ENCODE results near the gene RYR2. TPM values are rescaled to one million over a fixed set of nuclear protein-coding genes. Genes with fewer than 3 reads are reported as not detected.

The RYR2 gene
- total and polyA plus RNA-seq, 9 of the 15 experiments (the other 6 are each of a cell fraction or from before 2014, with no cell fraction given): 0.03 to 0.42 (median 0.14) TPM

- Histone ChIP-seq H3K36me3 (ENCODE audit: control insufficient read depth, insufficient read depth, low read length) (no peaks in the 10 kb centered on the region), H3K4me1 (replicated peaks in 1 of 2; ENCODE audit: control insufficient read depth in 2 of 2, insufficient read depth in 2 of 2, low read length in 2 of 2) (no peaks in the 10 kb centered on the region), H3K79me2 (ENCODE audit: control insufficient read depth, insufficient read depth, low read length) (no peaks in the 10 kb centered on the region), H3K4me2 (ENCODE audit: insufficient read depth, low read length) (no peak overlapping the region), H3K4me3 (no peak overlapping the region), H3K9me3 (replicated peaks; ENCODE audit: control insufficient read depth, insufficient read depth, low read depth, low read length) (no peaks in the 10 kb centered on the region; the same call in 1 of the 2 replicates), H3K9ac (ENCODE audit: insufficient read depth in 1 of 2, low read depth in 2 of 2, low read length in 2 of 2) (no peak overlapping the region), H2AFZ (ENCODE audit: low read depth, low read length) (no peak overlapping the region), H3K27me3 (ENCODE audit: control insufficient read depth in 2 of 2, insufficient read depth in 2 of 2, low read length in 2 of 2) (no peaks in the 10 kb centered on the region), H3K27ac (ENCODE audit: extremely low read depth, low read depth, low read length) (no peak overlapping the region), H4K20me1 (replicated peaks; ENCODE audit: control insufficient read depth, insufficient read depth, low read length) (no peaks in the 10 kb centered on the region), H3K9me1 (ENCODE audit: control insufficient read depth, insufficient read depth, low read length) (no peaks in the 10 kb centered on the region)
- intact Hi-C loops (cut with micrococcal nuclease) (no loop called here), in situ Hi-C loops (cut with MboI) (no loop called here)
- TF ChIP-seq MYC (IDR thresholded peaks at IDR 0.05; ENCODE audit: low read depth, low read length) (no peak), MYC (CRISPR knock-in tag; IDR thresholded peaks at IDR 0.05; ENCODE audit: borderline replicate concordance, low read depth) (no peak), JUN (IDR thresholded peaks at IDR 0.05; ENCODE audit: borderline replicate concordance, low read depth, low read length) (no peak), JUN (CRISPR knock-in tag; IDR thresholded peaks at IDR 0.05; ENCODE audit: borderline replicate concordance) (no peak)
- DNase-seq (ENCODE audit: extremely low read depth in 1 of 4, low spot score in 3 of 4): no peak
- no peak for ATAC-seq
- no TSS peak for BruUV-seq (replicated peaks)
- no peak for FAIRE-seq
- POLR2A ChIA-PET: no interaction called here
- WGBS (ENCODE audit: insufficient coverage, low coverage, missing lambda C conversion rate): 0% methylated on average over 4 of the region's 4 CpGs
- CTCF ChIA-PET (ENCODE audit: low intra/inter-chr PET ratio): no interaction called here
These were observed 436.1 kb downstream of the RYR2 start for GRCh38 chr1:237478082-237478481.

GRCh38 chr1:237478842-237479241 lies 436.9 kb downstream of the RYR2 start:
- WGBS (ENCODE audit: insufficient coverage, low coverage, missing lambda C conversion rate): 0% methylated on average over 3 of the region's 3 CpGs
- intact Hi-C loops (cut with micrococcal nuclease): no loop called here
- H3K9me3 ChIP-seq (replicated peaks; ENCODE audit: control insufficient read depth, insufficient read depth, low read depth, low read length): no peaks in the 10 kb centered on the region; the same call in 1 of the 2 replicates
- BruUV-seq (replicated peaks): no TSS peak
- POLR2A ChIA-PET: no interaction called here
- DNase-seq (ENCODE audit: extremely low read depth in 1 of 4, low spot score in 3 of 4): no peak
- CTCF ChIA-PET (ENCODE audit: low intra/inter-chr PET ratio): no interaction called here
- H2AFZ ChIP-seq (ENCODE audit: low read depth, low read length): no peak overlapping the region
- H4K20me1 ChIP-seq (replicated peaks; ENCODE audit: control insufficient read depth, insufficient read depth, low read length): no peaks in the 10 kb centered on the region
- ATAC-seq: no peak
- H3K27me3 ChIP-seq (ENCODE audit: control insufficient read depth in 2 of 2, insufficient read depth in 2 of 2, low read length in 2 of 2): no peaks in the 10 kb centered on the region
- TF ChIP-seq SP2 (IDR thresholded peaks at IDR 0.05; ENCODE audit: extremely low read depth, low read depth, low read length, poor library complexity, severe bottlenecking) (no peak), PML (IDR thresholded peaks at IDR 0.05; ENCODE audit: low read length) (no peak), ZFPM2 (CRISPR knock-in tag; IDR thresholded peaks at IDR 0.05) (no peak), ZNF217 (CRISPR knock-in tag; IDR thresholded peaks at IDR 0.05) (no peak), ZBED1 (IDR thresholded peaks at IDR 0.05) (no peak), NFE2L1 (tag; IDR thresholded peaks at IDR 0.05; ENCODE audit: borderline replicate concordance, low read depth) (no peak), DIDO1 (tag; IDR thresholded peaks at IDR 0.05; ENCODE audit: low read depth) (no peak), BCL6 (CRISPR knock-in tag; IDR thresholded peaks at IDR 0.05) (no peak)
- H3K9ac ChIP-seq (ENCODE audit: insufficient read depth in 1 of 2, low read depth in 2 of 2, low read length in 2 of 2): no peak overlapping the region
- no peaks in the 10 kb centered on the region for H3K36me3 ChIP-seq (ENCODE audit: control insufficient read depth, insufficient read depth, low read length)
- no peak overlapping the region for H3K4me2 ChIP-seq (ENCODE audit: insufficient read depth, low read length)
- no peak overlapping the region for H3K27ac ChIP-seq (ENCODE audit: extremely low read depth, low read depth, low read length)
- no peaks in the 10 kb centered on the region for H3K9me1 ChIP-seq (ENCODE audit: control insufficient read depth, insufficient read depth, low read length)
- in situ Hi-C loops (cut with MboI): no loop called here
- H3K79me2 ChIP-seq (ENCODE audit: control insufficient read depth, insufficient read depth, low read length): no peaks in the 10 kb centered on the region
- no peak for FAIRE-seq
- no peaks in the 10 kb centered on the region for H3K4me1 ChIP-seq (replicated peaks in 1 of 2; ENCODE audit: control insufficient read depth in 2 of 2, insufficient read depth in 2 of 2, low read length in 2 of 2)
- H3K4me3 ChIP-seq: no peak overlapping the region
